GM12878 (cell line): ENCODE measurements around the gene PLXNB2.

Experiments
- ATF7 ChIP-seq: fragments of 450-650 bp; IDR thresholded peaks from 2 replicates; pipeline ENCODE4 v1.6.1; 2016; ENCODE audit warnings: low read depth, mild to moderate bottlenecking
- BCL3 ChIP-seq: IDR thresholded peaks from 2 replicates; pipeline ENCODE4 v1.6.1; 2011; ENCODE audit warnings: borderline replicate concordance, low read depth, mild to moderate bottlenecking, moderate library complexity, low read length; ENCODE audit not compliant: insufficient read depth, poor library complexity, severe bottlenecking
- CTCF ChIP-seq, 3 experiments: IDR thresholded peaks in 2 of 3; conservative IDR thresholded peaks in 1 of 3; 2 replicates each; pipeline ENCODE4 v1.5.1; 2011; ENCODE audit warnings: low read depth in 3 of 3, low read length in 3 of 3, mild to moderate bottlenecking in 3 of 3, control low read depth in 2 of 3, moderate library complexity in 2 of 3, inconsistent platforms in 1 of 3, mixed read lengths in 1 of 3; ENCODE audit not compliant: control insufficient read depth in 2 of 3, insufficient read depth in 1 of 3; ENCODE audit errors: extremely low read depth in 1 of 3
- EZH2 ChIP-seq: IDR thresholded peaks from 2 replicates; pipeline ENCODE4 v1.6.1; 2012; ENCODE audit warnings: low read depth, mild to moderate bottlenecking, control low read depth, inconsistent platforms, low read length, borderline replicate concordance; ENCODE audit not compliant: control insufficient read depth
- POLR2A ChIP-seq: IDR thresholded peaks from 2 replicates; pipeline ENCODE4 v1.6.1; 2011; ENCODE audit warnings: low read depth, mild to moderate bottlenecking, low read length
- RAD21 ChIP-seq: IDR thresholded peaks from 2 replicates; pipeline ENCODE4 v1.6.1; 2011; ENCODE audit warnings: mild to moderate bottlenecking, low read depth, low read length, moderate library complexity; ENCODE audit not compliant: insufficient read depth
- SPI1 ChIP-seq: IDR thresholded peaks from 2 replicates; pipeline ENCODE4 v1.6.1; 2011; ENCODE audit warnings: low read depth, mild to moderate bottlenecking, low read length, moderate library complexity, borderline replicate concordance; ENCODE audit not compliant: insufficient read depth
- ZBED1 ChIP-seq: IDR thresholded peaks from 2 replicates; pipeline ENCODE4 v1.6.1; 2016; ENCODE audit warnings: borderline replicate concordance

- TF ChIP-seq BCL3, result no peak
- TF ChIP-seq SPI1, result no peak
- TF ChIP-seq CTCF (IDR thresholded peaks at IDR 0.05 in 2 of 3, conservative IDR thresholded peaks at IDR 0.05 in 1 of 3; ENCODE audit: control insufficient read depth in 2 of 3, extremely low read depth in 1 of 3, insufficient read depth in 1 of 3, low read depth in 3 of 3, low read length in 3 of 3), result no peak
- no peak for TF ChIP-seq RAD21
- no peak for TF ChIP-seq POLR2A
- TF ChIP-seq EZH2, result no peak
- no peak for TF ChIP-seq ATF7
- no peak for TF ChIP-seq ZBED1
Observed at GRCh38 chr22:50343541-50343935, 36.1 kb upstream of the PLXNB2 start.
